ENCODE results near the gene ANKS3. TPM values are rescaled to one million over a fixed set of nuclear protein-coding genes. Genes with fewer than 3 reads are reported as not detected.

ANKS3 gene
- total RNA-seq, 1 donor: 33.2 TPM

- TF ChIP-seq, protein P1, sequence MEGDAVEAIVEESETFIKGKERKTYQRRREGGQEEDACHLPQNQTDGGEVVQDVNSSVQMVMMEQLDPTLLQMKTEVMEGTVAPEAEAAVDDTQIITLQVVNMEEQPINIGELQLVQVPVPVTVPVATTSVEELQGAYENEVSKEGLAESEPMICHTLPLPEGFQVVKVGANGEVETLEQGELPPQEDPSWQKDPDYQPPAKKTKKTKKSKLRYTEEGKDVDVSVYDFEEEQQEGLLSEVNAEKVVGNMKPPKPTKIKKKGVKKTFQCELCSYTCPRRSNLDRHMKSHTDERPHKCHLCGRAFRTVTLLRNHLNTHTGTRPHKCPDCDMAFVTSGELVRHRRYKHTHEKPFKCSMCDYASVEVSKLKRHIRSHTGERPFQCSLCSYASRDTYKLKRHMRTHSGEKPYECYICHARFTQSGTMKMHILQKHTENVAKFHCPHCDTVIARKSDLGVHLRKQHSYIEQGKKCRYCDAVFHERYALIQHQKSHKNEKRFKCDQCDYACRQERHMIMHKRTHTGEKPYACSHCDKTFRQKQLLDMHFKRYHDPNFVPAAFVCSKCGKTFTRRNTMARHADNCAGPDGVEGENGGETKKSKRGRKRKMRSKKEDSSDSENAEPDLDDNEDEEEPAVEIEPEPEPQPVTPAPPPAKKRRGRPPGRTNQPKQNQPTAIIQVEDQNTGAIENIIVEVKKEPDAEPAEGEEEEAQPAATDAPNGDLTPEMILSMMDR (IDR thresholded peaks at IDR 0.05; ENCODE audit: insufficient read depth, low read depth, low read length): no peak
- no peak for DNase-seq (ENCODE audit: low read depth)
Measured at GRCh38 chr16:4682084-4682591, 51.9 kb downstream of the ANKS3 start.

GRCh38 chr16:4681471-4682083 is 52.5 kb downstream of the ANKS3 start:
- DNase-seq (ENCODE audit: low read depth): no peak
- TF ChIP-seq, protein P1 (IDR thresholded peaks at IDR 0.05; ENCODE audit: insufficient read depth, low read depth, low read length): no peak
- no peak overlapping the region for H3K4me3 ChIP-seq (ENCODE audit: low read depth, low read length)

More at GRCh38 chr16:4682084-4682591, 51.9 kb downstream of the ANKS3 start:
- H3K4me3 ChIP-seq (ENCODE audit: low read depth, low read length): no peak overlapping the region

DNA sequence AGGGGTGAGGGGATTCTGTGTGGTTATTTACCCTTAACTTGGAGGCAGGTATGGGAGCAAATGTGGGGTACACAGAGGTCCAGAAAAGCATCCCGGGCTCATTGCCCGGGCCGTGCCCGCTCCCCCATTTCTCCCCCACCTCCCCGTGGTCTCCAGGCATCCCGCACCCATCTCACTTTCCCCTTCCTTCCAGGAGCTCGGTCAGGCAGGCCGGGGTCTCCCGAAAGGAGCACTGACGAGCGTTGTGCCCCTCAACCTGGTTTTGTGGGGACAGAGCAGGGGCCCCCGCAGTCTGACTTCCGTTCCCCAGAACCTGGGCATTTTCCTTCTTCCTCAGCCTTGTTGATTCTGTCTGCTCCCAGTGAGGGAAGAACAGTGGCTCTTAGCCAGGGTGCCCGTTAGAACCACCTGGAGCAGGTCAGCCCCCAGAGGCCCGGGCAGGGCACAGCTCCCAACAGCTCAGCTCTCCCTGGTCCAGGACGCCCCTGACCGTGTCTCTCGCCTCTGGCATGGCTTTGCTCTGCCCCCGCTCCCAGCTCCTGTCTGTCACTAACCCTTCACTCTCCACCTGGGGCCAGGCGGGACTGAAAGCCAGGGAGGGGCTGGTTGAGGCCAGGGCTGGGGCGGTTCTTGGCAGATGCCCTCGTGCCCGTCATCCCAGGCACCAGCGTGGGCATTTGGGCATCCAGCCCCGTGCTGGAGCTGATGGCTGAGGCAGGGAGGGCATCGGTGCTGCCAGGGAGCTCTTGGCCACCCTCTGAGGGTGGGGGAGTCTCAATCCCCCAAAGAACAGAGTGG is 53.2 kb downstream of the ANKS3 start:
- peak overlapping the region; percentile 48 for H3K4me3 ChIP-seq (ENCODE audit: low read depth, low read length)
- DNase-seq (ENCODE audit: low read depth): no peak
- TF ChIP-seq, protein P1 (IDR thresholded peaks at IDR 0.05; ENCODE audit: insufficient read depth, low read depth, low read length): no peak

GRCh38 chr16:4679850-4680636 is 54.0 kb downstream of the ANKS3 start:
- H3K4me3 ChIP-seq (ENCODE audit: low read depth, low read length): peak overlapping the region; percentile 48
- peak; percentile 86 for DNase-seq (ENCODE audit: low read depth)

GRCh38 chr16:4679156-4679849 is 54.8 kb downstream of the ANKS3 start:
- TF ChIP-seq, protein P1 (IDR thresholded peaks at IDR 0.05; ENCODE audit: insufficient read depth, low read depth, low read length): no peak
- no peak for DNase-seq (ENCODE audit: low read depth)
- H3K4me3 ChIP-seq (ENCODE audit: low read depth, low read length): peak overlapping the region; percentile 48

More at GRCh38 chr16:4679850-4680636, 54.0 kb downstream of the ANKS3 start:
- TF ChIP-seq, protein P1 (IDR thresholded peaks at IDR 0.05; ENCODE audit: insufficient read depth, low read depth, low read length): no peak

DNA sequence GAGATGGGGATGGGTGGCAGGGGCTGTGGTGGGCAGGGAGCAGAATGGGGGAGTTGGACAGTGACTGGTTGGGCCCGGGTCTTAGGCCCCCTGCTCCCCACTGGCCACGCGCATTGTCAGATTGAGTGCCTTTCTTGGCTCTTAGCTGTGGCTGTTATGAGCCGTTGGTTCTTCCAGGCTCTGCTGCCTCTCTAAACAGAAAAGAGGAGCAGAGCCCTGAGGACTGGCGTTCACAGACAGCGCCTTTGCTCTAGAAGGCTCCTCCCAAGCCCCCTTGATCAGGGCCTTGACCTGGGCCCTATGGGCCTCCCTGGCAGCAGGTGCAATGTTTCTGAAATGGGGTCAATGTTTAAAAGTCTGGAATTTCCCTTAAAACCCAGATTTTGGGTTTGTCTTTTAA is 55.5 kb downstream of the ANKS3 start:
- TF ChIP-seq, protein P1 (IDR thresholded peaks at IDR 0.05; ENCODE audit: insufficient read depth, low read depth, low read length): no peak
- no peak overlapping the region for H3K4me3 ChIP-seq (ENCODE audit: low read depth, low read length)
- no peak for DNase-seq (ENCODE audit: low read depth)

All from fibroblast of villous mesenchyme (primary cell).